T-helper 2 cell (primary cell): ENCODE results near the gene ENTR1.
A peak's percentile ranks its signal among the peaks of the same experiment; 100 is the strongest.

Experiments
- DNase-seq, 5 experiments: peaks; one replicate each; pipeline versions ENCODE4 v3.0.0 to v3.0.0-alpha.2; 2012 to 2022

Gene ENTR1

GRCh38 chr9:136375096-136375495 is 35.3 kb downstream of the ENTR1 start:
- DNase-seq: no peak

DNA sequence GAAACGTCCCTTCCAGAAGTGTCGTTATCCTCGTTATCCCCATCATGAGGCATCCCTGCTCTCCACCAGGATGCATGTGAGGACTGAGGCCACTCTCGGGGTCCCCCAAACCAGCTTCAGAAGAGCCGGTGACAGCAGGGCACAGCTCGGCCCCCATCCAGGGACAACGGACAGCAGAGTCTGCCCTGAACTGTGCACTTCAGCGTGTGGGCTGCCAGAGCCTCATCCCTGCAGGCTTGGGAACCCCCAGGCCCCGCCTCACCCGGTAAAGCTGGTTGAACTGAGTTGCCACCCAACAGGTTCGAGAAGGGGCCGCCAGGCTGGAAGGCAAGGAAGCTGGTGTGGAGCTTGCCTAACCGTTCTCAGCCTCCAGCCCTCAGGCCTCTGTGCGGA is 36.2 kb downstream of the ENTR1 start:
- DNase-seq: no peak

- no peak for DNase-seq
These were observed 36.9 kb downstream of the ENTR1 start, which contains the start of gene CARD9 for GRCh38 chr9:136373300-136374182. TSS of gene CARD9 (minus strand) at chr9:136373669. CDS start at chr9:136372078, 1,591 bp downstream.

- no peak for DNase-seq
These were observed 37.7 kb downstream of the ENTR1 start for GRCh38 chr9:136372561-136373299.

GRCh38 chr9:136372006-136372405 is 38.4 kb downstream of the ENTR1 start:
- no peak for DNase-seq

DNA sequence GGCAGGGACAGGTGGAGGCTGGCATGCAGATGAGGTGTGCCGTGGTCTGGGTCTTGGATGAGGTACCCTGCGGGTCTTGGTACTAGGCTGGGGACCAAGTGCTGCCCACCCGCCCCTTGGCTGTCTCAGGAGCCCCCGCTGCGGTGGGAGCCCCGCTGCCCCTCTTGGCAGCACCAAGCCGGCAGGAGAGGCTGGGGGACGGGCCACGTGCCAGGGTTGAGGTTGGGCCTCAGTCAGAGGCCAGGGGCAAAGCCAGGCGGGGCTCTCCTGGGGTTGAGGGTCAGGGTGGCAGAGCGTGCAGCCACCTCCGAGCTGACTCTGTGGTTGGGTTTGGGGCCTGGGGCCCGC is 38.9 kb downstream of the ENTR1 start:
- DNase-seq: no peak

DNA sequence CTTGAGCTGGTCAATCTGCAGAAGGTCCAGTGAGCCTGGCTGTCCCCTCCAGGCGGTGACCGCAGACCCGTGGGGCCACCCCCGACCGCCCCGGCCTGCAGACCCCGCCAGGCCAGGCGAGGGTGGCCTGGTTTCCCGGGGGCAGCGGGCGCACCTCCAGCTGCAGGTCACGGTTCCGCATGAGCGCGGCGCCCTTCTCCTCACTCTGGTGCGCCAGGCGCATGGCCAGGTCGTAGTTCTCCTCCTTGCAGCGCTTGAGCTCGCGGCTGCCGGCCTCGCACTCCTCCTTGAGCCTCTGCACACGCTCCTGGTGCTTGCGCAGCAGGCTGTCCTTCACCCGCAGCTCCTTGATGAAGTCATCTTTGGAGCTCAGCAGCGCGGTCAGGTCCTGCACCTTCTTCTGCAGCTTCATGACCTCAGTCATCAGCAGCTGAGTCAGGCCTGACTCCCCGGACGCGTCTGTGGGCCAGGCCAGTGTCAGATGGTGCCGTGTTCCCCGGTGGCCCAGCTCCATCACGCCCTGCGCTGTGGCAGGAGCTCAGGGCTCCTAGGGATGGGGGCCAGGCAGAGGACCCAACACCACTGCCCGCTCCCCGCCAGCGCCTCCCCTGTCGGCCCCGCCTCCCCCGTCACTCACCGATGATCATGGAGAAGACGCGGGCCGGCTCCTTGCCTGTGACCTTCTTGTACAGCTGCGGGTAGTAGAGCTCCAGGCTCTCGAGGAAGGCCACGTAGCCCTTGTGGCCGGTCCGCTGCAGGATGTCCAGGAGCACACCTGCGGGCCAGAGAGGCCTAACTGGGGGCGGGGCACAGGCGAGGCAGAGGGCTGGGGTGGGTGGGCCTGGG is 39.5 kb downstream of the ENTR1 start:
- DNase-seq: no peak

DNA sequence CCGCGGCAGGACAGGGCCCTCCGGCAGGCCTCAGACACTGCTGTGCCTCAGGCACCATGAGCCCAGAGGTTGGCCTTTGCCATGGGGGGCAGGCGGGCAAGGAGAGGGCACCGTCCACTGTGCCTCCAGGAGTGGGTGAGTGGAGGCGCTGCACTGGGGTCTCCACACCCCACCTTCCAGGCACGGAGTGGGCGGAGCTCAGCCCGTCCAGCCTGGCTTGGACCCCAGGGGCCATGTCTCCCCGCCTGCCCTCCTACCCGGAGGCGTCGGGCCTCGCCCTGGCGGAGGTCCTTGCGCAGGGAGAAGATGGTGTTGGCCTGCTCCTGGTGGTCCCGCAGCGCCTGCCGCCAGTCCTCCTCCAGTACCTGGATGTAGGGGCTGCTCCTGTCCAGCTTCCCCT is 40.4 kb downstream of the ENTR1 start:
- no peak for DNase-seq

DNA sequence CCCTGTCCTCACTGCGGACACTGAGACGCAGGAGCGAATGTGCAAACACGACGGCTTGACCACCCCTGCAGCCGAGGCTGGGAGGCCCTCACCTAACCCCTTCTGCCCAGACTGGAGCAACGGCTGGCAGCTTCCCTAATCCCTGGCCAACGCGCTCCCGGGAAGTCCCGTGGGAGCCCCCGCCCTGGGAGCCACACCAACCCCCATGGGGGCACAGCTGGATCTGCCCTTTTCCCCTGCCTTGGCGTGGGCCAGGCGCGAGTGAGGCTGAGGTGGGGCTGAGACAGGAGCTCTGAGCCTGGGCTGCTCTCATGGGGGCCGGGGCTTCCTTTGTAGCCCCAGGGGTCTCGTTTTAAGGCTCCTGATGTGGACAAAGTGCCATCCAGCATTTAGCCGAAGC is 42.2 kb downstream of the ENTR1 start:
- no peak for DNase-seq

DNA sequence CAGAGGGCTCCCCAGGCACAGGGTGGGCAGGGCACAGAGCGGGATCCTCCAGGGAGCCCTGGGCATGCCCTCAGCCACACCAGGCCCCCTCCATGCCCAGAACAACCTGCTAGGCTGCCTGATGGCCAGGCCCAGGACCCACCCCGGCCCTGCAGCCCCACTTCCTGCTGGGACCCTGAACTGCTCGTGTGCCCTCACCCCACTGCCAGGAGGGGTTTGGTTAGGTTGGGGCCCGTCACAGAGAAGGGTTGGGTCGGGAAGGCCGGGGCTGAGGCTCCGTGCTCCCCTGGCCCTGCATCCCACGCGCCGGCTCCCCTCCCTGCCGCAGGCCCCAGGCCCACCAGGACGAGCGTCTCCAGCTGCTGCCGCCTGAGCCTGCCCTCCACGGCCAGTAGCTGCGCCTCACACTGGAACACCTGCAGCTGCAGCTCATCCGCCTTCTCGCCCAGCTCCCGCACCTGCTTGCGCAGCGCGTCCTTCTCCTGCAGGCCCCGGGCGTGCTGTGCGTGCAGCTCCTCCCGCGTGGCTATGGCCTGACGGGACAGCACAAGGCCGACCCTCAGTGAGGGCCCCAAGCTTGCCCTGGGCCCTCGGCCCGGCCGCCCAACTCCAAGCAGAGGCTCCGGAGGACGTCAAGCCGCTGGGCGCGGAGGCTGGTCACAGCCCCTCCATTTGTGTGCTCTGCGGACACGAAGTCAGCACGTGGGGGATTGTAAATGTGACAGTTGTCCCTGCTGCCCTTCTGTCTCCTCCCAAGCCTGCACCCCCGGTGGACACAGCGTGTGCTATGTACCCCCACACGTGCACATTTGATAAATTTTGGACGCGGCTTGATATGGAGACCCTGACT is 42.9 kb downstream of the ENTR1 start:
- DNase-seq: no peak

GRCh38 chr9:136366826-136367225 is 43.6 kb downstream of the ENTR1 start:
- DNase-seq: no peak

- DNase-seq: no peak
These were observed 44.6 kb downstream of the ENTR1 start for GRCh38 chr9:136365775-136366222.

GRCh38 chr9:136364942-136365774 is 45.3 kb downstream of the ENTR1 start:
- DNase-seq: no peak

DNA sequence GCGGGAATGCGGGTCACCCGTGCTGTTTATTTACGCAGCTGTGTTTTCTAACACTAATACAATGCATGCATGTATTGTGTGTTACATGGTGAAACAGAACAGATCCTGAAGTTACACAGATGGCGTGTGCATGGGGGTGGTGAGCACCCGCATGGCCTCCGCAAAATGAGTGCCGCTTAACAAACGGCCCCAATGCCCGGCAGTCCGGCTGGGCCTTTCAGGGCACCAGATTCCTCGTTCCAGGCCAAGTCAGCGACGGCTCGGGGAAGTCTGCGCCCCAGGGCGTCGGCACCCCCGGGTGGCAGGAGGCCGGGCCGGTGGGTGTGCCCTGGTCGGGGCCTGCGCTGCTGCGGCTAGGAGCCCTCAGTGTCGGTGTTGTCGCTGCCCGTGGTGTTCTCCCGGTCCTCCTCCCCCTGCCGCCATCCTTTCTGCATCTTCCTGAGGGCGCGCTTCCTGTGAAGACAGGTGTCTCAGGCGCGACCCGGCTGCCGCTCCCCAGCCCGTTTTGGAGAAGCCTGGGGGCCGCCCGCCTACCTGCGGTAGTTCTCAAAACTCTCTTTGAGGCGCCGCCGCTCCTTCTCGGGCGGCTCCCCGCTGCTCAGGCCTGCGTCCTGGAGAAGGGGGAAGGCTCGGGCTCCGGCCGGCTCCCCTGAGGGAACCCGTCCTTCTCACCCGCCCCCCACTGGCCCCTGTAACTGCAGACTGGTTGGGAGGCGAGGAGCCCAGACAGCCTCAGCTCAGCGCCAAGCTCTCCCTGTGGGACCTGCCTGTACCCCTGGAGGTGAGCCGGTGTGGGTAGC is 46.3 kb downstream of the ENTR1 start:
- no peak for DNase-seq

- DNase-seq: peak; percentile 81 to 92 (median 90)
These were observed 47.1 kb downstream of the ENTR1 start, which contains the start of gene DNLZ for GRCh38 chr9:136363106-136363948. TSS of gene DNLZ (minus strand) at chr9:136363744. CDS start at chr9:136363714, 30 bp downstream.

- no peak for DNase-seq
These were observed 48.0 kb downstream of the ENTR1 start for GRCh38 chr9:136362450-136362784.

DNA sequence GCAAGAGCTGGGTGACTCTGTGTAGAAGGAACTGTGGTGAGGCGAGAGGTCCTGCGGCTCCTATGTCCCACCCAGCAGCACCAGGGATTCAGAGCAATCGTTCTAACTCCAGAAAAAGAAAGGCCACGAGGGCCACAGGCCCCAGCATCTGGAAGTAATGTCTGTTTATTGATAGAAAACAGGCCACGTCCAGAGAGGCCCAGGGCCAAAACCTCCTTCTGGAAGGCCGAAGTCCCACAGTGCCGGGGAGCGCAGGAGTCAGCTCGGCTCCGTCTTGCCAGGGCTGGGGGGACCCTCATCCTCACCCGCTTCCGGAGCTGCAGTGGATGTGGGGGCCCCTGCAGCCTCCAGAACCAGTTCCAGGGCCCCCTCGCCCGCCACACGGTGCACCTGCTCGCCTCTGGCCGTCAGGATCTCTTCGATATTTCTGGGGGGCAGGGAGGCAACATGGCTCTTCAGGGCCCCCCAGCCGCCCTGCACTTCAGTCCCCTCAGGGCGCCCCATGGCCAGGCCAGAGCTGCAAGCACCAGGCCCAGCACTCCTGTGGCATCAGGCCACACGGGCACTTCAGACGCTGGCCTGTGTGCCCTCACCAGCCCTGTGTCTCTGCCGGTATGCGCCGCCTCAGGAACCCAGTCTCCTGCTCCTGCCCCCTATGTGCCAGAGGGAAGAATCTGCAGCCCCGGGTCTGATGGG is 48.5 kb downstream of the ENTR1 start:
- no peak for DNase-seq

DNA sequence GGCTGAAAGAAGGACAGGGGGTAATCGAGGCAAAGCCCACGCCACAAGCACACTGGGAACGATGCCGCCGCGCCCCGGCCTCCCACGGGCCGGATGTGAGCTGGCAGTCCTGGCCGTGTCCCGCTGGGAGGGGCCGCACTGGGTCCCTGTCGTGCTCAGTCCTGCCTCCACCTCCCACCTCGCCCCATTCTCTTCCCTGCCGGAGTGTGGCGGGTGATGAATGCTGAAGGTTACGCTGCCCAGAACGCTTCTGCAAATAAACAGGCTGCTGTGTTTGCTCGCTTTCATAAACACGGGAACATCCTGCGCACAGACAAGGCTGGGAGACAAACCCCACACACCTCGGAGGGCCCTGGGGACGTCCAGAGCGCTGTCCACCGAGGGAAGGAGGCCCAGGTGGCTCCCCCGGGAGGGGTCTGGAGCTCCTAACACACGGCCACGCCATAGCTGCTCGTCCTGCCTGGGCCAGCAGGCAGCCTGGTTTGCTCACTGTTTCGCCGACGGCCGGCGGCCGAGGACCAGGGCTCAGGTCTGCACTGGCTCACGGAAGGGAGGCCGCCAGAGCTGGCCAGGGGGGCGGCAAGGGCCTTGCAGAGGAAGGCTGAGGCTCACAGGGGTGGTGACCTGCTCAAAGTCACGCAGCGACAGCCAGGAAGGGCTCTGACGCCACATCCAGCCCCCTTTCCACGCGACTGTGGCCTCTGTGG is 49.2 kb downstream of the ENTR1 start:
- no peak for DNase-seq
